Sigmoid colon (tissue), 4 donors: Measurements from ENCODE around the gene INAFM1.

Experiments used
- CTCF ChIP-seq, 4 experiments: fragments of 450-650 bp in 3 of 4; fragments of 200-600 bp in 1 of 4; IDR thresholded peaks; one replicate each; pipeline ENCODE4 v1.5.1; 2016 to 2019; ENCODE audit warnings: antibody characterized with exemption in 4 of 4, mild to moderate bottlenecking in 3 of 4, moderate library complexity in 2 of 4
- POLR2AphosphoS5 ChIP-seq, 4 donors: sonication (generic); formaldehyde crosslinking; IDR thresholded peaks; one replicate each; pipeline ENCODE4 v1.6.1; 2017; ENCODE audit warnings: antibody characterized with exemption in 4 of 4

GRCh38 chr19:47268028-47268427, 6.7 kb upstream of the INAFM1 start:
- TF ChIP-seq CTCF (IDR thresholded peaks at IDR 0.05), result no peak
- TF ChIP-seq POLR2AphosphoS5 (IDR thresholded peaks at IDR 0.05), result no peak
